GM19438 (cell line): ENCODE data around the gene FBXO41.

ENCODE experiments used
- ATAC-seq: cut with Tn5 transposase; IDR thresholded peaks from one replicate; pipeline ENCODE4 v1.9.1; 2021; ENCODE audit warnings: low read depth; ENCODE audit not compliant: unreplicated experiment

FBXO41 gene

DNA sequence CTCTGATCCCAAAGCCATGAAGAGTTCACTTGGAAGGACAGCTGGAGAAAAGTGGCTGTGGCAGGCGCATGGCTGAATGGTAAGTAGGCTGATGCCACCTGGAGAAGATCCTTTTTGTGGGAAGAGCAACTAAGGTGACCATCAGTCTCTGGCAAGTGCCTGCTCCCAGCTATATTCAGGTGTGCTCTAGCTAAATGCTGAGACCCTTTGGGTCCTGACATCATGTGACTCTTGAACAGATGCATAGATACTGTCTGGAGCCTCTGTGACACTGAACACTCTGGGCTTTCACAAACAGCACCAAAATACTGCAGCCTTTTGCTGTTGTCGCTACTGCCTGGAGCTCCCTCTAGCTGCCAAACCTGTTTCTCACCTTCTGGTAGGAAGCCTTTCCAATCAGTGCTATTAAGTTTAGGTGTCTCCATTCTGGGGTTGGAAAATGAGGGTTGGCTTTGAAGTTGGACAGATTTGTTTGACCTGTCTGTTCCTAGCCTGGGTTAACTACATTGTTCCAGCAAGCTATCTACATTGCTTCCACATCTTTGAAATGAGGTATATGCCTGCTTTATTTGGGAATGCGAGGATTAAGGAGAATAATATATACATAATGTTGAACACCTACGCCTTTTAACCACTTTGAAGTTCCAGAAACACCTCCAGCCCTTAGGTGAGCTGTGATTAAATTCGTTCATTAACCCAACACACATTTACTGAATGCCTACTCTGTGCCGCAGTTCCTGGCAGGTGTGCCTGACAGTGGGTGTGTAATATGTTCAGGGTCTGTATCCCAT, 6.0 kb upstream of the FBXO41 start:
- no peak for ATAC-seq

DNA sequence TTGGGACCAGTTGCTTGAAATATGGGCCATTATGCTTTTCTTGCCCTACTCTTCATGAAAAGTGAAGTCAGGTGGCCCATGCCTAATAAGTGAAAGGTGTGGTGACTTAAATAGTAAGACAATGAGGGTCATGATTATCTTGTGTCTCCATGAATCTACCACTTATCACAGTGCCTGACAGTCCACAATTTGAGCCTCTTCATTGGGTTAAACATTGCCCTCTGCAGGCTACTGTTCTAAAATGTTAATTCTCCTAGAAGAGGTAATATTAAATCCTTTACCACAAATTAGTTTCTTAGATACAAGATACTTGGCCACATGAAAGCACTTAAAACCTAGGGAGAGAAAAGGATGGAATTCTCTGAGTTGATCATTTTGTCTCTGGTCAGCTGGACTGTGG, 5.0 kb upstream of the FBXO41 start:
- no peak for ATAC-seq

DNA sequence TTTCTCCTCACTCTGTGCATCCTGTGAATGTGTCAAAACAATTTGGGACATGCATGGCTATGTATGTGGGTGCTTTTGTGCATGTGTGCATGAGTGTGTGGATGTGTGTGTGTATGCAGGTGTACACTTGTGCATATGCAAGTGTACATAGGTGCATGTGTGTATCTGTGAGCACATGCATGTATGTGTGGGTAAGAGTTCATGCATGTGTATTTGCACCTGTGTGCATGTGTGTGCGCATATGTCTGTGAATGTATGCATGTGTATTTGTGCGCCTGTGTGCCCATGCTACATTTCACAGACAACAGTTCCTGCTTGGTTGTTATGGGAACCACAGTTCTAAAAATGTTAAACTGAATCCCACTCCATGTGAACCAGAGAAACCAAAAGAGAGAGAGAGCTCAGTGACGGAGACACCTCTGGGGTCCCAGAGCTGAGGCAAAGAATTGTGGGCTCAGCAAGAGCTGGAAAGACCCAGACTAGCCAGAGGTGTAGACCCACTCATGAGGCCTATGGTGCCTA, 1.9 kb upstream of the FBXO41 start:
- ATAC-seq: no peak

DNA sequence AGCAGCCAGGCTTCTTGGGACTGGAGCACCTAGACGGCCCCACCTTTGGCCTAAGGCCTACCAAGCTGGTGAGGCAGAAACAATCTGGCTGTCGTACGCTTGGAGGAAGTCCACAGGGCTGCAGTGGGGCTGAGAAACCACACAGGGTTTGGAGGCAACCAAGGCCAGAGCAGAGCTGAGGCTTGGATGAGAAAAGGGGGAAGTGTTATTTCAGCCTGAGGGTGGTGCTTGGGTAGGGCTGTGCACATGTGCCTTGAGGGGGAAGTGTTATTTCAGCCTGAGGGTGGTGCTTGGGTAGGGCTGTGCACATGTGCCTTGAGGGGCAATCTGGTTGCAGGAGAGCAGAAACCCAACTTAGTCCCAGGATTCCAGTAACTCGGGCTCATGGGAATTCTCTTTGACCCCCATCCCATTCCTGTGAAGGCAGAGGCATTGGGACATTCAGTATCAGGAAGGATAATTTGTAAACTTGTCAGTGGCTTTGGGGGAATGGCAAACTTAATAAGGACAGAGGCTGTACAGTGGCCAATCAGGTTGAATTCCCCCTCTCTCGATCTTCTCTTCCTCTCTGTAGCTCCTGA, 971 bp upstream of the FBXO41 start:
- ATAC-seq: peak; percentile 57

DNA sequence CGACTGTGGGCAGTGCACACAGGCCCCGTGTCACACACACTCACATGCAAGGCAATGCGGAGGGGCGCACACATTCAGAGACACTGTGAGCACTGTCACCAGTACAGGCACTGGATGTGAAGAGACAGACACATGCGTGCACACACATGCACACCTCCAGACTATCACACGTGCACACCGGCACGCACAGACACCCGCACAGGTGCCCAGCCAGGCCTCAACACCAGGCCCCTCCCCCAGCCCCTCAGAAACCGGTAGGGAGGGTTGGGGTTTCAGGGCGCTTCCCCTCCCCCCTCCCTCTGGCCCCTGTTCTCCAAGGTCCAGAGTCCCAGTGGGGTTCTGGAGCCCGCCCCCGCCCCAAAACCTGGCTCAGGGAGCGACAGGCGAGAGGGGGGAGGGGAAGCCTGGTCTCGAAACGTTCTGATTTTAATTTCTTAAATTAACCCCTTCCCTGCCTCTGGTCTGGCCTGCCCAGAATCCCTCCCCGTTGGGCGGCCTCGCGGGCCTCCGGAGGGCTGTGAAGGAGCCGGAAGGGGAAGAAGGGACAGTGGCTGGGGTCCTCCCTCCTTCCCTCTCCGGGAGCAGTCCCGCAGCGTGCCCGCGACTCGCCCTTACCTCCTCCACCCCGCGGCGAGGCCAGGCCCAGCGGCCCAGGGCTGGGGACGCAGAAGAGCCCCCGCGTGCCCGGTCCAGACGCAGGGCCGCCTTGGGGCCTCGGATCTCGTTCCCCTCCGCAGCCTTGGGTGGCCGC, 558 bp downstream of the FBXO41 start:
- peak; percentile 12 for ATAC-seq

DNA sequence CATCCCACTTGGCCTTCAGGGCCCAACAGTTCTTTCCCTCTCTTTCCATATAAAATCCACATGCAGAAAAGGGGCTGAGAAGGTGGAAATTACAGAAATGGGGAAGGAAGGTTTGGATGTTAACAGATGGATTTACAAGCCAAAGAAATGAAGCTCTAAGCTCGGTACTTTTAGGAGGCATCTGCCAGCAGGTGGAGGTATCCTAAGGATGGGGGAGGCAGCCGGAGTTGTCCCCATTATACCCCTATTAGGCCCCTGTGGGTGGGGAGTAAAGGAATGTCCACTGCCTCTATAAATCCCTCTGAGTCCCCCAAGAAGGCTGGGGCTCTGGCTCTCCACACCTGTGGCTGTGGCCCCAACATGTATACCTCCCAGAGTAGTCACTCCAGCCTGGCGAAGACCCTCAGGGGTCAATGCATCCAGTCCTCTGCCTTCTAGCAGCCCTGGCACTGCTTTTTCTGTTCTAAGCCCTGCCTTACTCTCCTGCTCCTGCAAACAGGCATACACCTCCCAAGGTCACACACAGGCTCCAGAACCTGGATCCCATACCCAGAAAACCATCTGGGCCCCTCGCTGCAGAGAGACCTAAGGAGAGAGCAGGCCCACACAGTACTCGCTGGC, 1.2 kb downstream of the FBXO41 start:
- ATAC-seq: no peak

DNA sequence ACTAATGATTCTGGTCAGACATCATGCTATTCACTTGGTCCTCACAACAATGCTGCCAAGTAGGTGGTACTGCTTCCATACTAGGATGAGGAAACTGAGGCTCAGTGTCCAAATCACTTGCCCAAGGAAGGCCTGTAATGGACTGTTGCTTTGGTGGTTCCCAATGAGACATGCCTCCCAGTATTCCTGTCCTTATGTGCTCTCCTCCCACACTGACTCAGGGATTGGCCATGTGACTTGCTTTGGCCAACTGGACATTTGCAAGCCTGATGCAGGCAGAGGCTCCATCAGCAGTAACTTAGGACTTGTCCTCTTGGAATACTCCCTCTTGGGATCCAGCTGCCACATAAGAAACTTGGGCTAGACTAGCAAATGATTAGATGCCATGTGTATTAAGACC, 3.0 kb downstream of the FBXO41 start:
- ATAC-seq: no peak

DNA sequence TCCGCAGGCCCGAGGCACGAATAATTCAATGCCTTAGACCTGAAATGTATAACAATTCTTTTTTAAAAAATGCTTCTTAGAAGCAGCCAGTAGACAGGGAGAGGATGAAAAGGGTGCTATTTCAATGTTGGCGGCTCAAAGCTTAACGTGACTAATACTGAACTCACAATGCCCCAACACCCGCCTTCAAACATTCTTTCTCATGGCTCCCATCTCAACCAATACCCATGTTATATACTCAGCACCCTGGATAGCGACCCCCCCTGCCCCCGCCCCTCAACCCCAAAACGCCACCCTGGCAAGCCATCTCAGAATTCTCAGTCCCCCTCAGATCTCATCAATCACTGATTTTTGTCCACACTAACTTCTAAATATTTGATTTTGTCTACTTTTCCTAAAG, 4.4 kb downstream of the FBXO41 start:
- ATAC-seq: no peak

DNA sequence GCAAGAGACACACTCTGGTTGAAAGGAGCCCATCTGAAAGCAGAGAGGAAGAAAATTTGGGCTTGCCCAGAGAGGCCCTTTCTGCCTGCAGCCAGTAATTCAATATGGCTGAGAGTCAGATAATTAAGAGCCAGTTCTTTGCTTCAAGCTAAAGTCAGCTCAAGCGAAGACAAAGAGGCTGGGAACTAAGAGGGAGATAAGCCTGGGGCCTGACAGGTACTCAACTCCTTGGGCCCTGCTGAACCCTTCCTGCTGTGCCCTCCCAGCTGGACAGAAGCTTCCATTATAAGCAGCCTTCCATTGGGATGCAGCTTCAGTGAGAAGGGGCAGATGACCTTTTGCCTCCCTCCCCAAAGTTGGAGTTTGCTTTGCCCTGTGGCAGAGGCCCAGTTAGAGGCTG, 12.0 kb downstream of the FBXO41 start:
- ATAC-seq: no peak

DNA sequence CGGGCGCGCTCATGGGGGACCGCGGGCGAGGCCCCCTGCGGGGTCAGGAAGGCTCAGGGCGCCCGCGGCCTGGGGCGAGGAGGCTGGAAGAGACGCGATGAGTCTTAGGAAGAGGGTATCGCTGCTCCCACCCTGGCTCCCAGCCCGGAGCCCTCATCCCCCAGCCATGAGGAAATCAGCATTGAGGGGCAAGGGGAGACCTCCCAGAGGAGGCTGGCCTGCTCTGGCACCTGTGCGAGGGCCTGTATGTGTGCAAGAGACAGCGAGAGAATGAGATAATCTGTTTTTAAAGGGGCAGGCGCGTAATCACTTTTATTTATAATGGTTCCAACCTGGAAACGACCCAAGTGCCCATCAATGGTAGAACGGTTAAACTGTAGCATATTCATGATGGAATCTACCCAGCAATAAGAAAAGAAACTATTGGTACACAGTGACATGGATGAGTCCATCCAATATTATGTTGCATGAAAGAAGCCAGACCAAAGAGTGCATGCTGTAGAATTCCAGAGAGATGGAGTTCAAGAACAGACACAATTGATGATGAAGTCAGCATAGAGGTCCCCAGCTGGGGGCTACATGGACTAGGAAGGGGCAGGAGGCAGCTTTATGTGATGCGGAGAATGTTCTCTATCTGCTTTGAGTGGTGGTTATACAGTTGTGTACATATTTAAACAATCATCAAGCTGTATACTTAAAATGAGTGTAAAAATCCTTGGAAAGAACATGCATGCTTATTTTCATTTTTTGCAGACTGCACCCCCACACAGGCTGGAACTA, 14.4 kb downstream of the FBXO41 start:
- no peak for ATAC-seq

DNA sequence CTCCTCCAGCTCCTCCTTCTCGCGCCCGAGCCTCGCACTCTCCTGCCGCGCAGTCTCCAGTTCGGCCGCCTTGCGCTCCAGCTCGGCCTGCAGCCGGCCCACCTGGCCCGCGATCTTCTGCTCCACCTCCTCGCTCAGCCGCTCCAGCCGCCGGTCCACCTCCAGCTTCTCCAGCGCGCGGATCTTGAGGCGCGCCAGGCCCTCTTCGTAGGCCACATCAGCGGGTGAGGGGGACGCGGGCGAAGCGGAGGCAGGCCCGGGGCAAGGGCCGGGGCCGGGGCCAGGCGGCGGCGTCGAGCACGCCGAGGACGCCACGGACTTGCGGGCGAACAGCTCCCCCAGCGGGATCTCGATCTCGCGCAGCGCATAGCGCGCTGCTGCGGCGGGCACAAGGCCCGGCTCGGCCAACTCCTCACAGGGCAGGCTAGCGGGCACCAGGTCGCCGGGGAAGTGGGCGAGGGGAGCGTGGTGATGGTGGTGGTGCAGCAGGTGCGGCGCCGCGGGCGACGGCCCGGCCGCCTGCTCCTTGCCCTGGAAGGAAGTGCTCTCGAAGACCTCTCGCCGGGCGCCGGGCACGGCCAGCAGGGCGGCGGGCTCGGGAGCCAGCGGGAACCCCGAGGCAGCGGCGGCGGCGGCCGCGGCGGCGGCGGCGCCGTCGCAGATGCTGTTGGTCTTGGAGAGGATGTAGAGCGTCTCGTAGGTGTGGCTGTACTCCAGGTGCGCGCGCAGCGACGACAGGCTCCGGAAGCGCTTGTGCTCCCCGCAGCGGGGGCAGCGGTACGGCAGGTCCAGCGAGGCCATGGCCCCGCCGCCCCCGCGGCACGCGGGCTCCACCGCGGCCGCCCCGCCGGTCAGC, 15.2 kb downstream of the FBXO41 start:
- peak; percentile 73 for ATAC-seq

DNA sequence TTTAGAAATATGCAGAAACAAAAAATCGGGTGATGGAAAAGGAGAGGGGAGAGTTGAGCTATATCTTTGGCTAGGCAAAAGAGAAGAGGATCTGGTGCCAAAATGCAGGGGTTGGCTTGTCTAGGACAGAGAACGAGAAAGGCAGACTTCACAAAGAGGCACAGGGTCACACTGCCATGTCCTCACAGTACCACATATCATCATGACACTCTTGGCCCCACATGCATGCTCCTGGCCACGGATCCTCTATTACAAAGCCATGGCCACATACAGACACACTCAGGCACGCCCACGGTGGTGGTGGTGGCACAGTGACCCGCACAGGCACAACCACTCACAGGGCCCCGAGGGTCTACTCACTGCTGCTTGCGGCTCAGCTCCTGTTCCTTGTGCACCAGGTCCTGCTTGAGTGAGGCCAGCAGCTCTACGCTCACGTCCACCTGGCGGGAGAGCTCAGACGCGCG, 15.9 kb downstream of the FBXO41 start:
- ATAC-seq: no peak

DNA sequence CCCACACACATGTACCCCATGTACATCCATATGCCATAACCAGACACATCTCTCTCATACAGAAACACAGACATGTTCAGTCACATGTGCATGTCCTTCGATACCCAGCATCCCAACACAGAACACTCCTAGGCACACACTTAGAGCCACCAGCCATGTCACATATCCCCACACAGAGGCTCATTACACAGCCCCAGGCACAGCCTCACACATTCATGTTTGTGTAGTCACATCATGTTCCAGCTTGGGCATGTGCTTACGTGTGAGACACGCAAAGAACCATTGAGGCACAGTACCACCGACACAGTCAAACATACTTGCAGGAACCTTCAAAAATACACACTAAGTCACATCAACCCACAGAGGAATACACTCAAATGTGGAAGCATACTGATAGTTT, 17.3 kb downstream of the FBXO41 start:
- no peak for ATAC-seq

DNA sequence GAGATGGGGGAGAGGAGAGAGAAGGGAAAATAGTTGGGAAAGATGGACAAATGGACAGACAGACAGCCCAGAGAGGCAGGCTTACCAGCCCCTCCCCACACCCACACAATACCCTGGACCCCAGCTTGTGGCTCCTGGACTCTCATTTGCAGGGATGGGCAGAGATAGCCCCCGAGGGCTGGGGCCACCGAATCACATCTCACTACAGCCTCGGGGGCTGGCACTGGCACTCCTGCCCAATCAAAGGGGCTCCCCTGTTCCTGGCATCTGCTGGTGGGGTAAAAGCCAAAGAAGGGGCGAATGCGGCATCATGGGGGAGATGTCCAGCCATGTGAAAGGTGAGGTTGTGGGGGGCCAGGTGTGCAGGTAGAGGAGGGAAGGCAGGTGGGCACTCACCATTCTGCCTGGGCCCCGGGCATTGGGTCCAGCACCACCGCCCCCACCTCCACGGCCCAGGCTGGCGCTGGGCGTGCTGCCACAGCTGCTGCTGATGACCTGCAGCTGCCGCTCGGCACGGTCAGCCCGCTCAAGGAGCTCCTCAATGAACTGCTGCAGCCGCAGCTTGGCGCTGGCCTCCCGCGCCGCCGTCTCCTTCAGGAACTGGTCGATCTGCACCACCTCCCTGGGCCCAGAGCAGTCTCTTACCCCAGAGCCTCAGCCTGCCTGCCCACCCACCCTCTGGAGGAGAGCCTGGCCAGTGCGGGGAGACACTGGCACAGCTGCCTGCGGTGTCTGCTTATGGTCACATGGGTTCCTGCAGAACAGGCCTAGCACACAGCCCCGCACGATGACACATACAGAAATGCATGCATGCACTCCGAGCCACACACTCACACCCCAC, 18.0 kb downstream of the FBXO41 start:
- ATAC-seq: no peak

DNA sequence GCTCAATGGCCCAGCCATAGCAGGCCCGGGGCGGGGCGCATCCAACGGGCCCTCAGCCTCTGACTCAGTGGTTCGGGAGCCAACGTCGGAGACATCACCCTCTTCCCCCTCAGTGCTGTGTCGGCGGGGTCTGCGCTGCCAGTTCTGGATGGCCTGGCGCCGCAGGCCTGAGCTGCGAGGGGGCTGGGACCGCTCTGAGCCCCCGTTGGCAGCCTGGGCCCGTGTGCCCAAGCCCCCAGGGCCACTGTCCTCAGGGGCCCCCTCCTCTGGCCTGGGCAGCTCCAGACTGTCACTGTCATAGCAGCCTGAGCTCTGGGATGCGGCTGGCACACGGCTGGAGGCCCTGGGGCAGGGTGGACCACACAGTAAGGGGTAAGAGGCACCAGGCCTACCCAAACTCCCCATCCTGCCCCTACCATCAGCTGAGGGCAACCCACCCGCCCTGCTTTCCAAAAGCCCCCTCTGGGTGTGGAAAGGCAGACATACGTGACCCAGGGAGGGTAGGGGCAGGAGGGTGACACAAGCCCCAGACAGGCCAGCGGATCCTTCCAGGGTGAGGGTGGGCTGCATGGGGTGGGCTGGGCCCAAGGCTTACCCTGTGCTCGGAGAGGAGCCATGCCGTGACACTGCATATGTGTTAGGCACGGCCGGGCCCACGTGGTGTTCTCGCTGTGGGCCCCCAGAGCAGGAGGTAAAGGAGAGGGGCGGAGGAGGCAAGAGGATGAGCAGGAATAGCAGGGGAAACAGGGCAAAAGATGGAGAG, 18.8 kb downstream of the FBXO41 start:
- no peak for ATAC-seq

DNA sequence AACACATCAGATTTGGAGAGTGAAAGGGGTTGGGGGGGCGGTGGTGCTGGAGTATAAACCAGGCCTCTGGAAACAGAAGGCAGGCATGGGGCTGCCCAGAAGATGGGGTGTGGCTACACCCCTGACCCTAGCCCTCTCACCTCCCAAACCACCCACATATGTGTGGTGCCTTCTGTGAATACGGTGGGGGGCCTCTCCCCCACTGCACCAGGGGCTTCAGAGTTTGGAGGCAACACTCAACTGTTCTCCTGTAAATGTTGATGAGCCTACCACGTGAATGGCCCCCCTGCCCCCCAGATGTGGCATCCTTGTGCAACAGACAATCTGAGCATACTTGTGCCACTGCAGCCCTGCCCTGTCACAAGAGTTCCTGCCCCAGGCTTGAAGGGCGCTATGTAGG, 19.5 kb downstream of the FBXO41 start:
- no peak for ATAC-seq

DNA sequence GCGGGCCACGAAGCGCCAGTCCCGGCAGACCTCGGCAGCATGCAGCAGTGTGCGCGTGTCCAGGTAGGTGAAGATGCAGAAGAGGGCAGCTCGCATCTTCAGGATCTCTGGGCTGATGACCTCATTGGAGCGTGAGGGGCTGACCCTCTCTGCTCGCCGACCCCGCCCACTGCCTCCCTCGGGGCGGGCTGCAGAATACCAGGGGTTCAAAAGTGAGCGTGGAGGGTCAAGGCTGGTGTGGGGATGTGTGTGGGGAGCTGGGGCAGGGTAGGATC, 20.0 kb downstream of the FBXO41 start:
- no peak for ATAC-seq
